ENCODE measurements around the gene OPRM1.

DNA sequence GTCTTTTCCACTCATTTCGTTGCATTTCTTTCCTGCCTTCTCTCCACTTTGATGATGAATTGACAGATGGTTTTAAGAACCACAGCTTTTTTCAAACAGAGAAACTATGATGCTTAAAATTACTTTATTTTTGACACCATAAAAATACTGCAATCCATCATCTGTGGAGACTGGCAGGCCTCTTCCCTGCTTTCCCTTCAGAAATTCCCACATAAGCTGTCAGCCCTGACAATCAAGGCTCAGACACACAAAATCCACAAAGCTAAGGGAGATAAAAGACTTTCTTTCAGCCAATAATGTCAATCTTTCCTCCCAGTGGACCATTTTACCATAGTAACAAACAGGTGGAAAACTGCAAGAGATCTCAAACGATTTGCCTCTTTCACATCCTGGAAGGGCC, 235.1 kb downstream of the OPRM1 start:
- no peak for TF ChIP-seq POLR2AphosphoS5 (IDR thresholded peaks at IDR 0.05; ENCODE audit: low read depth, low read length)
- TF ChIP-seq TAF1 (IDR thresholded peaks at IDR 0.05; ENCODE audit: borderline replicate concordance, insufficient read depth, low read length): no peak
- TF ChIP-seq, protein P1, sequence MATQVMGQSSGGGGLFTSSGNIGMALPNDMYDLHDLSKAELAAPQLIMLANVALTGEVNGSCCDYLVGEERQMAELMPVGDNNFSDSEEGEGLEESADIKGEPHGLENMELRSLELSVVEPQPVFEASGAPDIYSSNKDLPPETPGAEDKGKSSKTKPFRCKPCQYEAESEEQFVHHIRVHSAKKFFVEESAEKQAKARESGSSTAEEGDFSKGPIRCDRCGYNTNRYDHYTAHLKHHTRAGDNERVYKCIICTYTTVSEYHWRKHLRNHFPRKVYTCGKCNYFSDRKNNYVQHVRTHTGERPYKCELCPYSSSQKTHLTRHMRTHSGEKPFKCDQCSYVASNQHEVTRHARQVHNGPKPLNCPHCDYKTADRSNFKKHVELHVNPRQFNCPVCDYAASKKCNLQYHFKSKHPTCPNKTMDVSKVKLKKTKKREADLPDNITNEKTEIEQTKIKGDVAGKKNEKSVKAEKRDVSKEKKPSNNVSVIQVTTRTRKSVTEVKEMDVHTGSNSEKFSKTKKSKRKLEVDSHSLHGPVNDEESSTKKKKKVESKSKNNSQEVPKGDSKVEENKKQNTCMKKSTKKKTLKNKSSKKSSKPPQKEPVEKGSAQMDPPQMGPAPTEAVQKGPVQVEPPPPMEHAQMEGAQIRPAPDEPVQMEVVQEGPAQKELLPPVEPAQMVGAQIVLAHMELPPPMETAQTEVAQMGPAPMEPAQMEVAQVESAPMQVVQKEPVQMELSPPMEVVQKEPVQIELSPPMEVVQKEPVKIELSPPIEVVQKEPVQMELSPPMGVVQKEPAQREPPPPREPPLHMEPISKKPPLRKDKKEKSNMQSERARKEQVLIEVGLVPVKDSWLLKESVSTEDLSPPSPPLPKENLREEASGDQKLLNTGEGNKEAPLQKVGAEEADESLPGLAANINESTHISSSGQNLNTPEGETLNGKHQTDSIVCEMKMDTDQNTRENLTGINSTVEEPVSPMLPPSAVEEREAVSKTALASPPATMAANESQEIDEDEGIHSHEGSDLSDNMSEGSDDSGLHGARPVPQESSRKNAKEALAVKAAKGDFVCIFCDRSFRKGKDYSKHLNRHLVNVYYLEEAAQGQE (IDR thresholded peaks at IDR 0.05; ENCODE audit: insufficient read depth in 1 of 2, low read depth in 2 of 2, low read length in 2 of 2): no peak
- no peak for TF ChIP-seq SIN3A (IDR thresholded peaks at IDR 0.05; ENCODE audit: borderline replicate concordance, insufficient read depth, low read length)
